ENCODE results near the gene LRRC42.

DNA sequence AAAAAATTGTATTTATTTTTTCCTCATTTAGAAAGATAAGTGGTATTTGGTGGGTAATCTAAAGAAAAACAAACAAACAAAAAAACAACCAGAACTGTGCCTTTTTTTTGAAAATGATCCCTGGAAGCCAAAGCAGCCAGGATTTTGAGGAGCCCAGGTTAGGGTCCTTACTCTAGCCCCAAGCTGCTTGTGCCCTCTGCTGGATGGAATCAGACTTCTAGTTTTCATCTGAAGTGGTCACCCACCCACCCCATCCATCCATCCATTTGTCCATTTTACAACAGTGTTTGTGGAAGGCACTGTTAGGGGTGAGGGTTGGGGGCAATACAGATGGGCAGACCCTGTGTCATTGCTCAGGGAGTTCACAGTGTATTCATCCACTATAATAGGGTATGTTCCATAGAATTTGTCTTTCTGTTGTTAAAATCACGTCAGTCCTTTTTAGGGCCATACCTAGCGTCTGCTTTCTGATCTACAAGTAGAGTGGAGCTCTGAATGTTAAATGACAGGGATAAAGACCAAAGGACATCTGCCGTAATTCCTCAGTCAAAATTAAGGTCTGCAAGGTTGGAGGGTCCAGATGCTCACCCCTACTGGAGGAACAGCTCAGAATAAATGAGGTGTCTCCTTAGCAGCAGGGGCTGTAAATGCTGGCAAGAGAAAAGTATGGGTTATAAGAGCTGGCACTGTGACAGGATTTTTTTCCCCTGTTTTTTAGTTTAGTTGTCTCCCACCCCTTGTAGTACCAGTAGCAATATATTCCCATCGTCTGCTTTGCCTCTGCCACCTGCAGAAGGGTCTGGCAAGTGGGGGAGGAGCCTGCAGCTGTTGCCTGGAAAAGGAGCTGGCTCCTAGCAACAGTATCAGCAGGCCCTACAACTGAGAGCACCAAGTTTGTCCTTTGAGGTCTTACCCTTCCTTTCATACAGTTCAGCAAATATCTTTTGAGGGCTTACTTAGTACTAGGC is 3.2 kb downstream of the LRRC42 start:
- no peak for TF ChIP-seq ZNF121 (tag by site-specific recombination; IDR thresholded peaks at IDR 0.05)
- no peak for TF ChIP-seq ZNF350 (tag by site-specific recombination; IDR thresholded peaks at IDR 0.05)
- TF ChIP-seq, protein P1, sequence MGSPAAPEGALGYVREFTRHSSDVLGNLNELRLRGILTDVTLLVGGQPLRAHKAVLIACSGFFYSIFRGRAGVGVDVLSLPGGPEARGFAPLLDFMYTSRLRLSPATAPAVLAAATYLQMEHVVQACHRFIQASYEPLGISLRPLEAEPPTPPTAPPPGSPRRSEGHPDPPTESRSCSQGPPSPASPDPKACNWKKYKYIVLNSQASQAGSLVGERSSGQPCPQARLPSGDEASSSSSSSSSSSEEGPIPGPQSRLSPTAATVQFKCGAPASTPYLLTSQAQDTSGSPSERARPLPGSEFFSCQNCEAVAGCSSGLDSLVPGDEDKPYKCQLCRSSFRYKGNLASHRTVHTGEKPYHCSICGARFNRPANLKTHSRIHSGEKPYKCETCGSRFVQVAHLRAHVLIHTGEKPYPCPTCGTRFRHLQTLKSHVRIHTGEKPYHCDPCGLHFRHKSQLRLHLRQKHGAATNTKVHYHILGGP (tag by site-specific recombination; IDR thresholded peaks at IDR 0.05), result no peak
- TF ChIP-seq, protein P2, sequence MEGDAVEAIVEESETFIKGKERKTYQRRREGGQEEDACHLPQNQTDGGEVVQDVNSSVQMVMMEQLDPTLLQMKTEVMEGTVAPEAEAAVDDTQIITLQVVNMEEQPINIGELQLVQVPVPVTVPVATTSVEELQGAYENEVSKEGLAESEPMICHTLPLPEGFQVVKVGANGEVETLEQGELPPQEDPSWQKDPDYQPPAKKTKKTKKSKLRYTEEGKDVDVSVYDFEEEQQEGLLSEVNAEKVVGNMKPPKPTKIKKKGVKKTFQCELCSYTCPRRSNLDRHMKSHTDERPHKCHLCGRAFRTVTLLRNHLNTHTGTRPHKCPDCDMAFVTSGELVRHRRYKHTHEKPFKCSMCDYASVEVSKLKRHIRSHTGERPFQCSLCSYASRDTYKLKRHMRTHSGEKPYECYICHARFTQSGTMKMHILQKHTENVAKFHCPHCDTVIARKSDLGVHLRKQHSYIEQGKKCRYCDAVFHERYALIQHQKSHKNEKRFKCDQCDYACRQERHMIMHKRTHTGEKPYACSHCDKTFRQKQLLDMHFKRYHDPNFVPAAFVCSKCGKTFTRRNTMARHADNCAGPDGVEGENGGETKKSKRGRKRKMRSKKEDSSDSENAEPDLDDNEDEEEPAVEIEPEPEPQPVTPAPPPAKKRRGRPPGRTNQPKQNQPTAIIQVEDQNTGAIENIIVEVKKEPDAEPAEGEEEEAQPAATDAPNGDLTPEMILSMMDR (tag by site-specific recombination; IDR thresholded peaks at IDR 0.05), result peak; percentile 48; the same call in 1 of the 2 replicates
- TF ChIP-seq, protein P3, sequence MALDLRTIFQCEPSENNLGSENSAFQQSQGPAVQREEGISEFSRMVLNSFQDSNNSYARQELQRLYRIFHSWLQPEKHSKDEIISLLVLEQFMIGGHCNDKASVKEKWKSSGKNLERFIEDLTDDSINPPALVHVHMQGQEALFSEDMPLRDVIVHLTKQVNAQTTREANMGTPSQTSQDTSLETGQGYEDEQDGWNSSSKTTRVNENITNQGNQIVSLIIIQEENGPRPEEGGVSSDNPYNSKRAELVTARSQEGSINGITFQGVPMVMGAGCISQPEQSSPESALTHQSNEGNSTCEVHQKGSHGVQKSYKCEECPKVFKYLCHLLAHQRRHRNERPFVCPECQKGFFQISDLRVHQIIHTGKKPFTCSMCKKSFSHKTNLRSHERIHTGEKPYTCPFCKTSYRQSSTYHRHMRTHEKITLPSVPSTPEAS (tag by site-specific recombination; IDR thresholded peaks at IDR 0.05), result no peak
- TF ChIP-seq ZNF184 (tag by site-specific recombination; IDR thresholded peaks at IDR 0.05), result no peak
- no peak for TF ChIP-seq ZNF133 (tag by site-specific recombination; IDR thresholded peaks at IDR 0.05)
- TF ChIP-seq KLF8 (tag by site-specific recombination; IDR thresholded peaks at IDR 0.05), result no peak
- TF ChIP-seq ZNF558 (tag by site-specific recombination; IDR thresholded peaks at IDR 0.05), result no peak
- no peak for TF ChIP-seq ZNF624 (tag by site-specific recombination; IDR thresholded peaks at IDR 0.05)
